ENCODE measurements around the gene C22orf31. TPM values are rescaled to one million over a fixed set of nuclear protein-coding genes. Genes with fewer than 3 reads are reported as not detected.
"Not testable (repeated sequence)": the region's sequence is repeated elsewhere in the genome, so short reads cannot be mapped to it uniquely, and the experiment has no call there.

C22orf31 gene
- total RNA-seq, 1 experiment from 2014 or later = not detected

DNA sequence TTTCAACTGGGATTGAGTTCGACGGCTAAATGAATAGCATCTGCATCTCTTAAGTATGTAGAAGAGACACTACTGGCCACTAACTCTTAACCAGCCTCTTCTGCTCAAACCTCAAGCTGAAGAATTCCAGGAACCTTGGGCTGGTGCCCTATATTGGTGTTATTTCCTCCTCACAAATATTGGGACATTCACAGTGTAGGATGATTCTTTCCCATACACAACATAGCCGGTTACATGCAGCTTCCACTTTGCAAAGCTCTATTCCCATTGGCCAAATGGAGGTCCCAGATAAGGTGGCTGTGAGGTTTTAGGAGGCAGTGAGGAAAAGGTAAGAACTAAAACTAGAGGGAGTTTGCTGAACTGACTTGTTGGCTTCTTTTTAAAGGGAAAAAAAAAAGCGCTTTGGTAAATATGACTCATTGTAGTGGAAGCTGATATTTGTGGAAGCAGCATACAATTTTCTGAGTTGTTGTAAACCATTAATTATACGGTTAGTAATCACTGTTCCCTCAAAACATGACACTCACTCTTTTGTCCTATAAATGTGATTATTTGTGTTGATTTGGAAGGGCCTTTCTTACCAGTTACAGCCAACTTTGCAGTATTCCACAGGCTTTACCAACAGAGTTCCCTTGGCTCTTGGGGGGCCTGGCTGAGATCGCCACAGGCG lies 17.6 kb downstream of the C22orf31 start:
- BruUV-seq (replicated peaks) = no TSS peak
- CTCF ChIA-PET = interaction anchor here (1.1 to 1.3 kb wide), 3 partner anchors 13 to 188 kb away, joined by 3 to 4 read pairs (median 3); no protein-coding TSS in a partner anchor
- Mint-ChIP-seq H3K9me3 (ENCODE audit: low read depth, unreplicated experiment) (no peaks in the 10 kb centered on the region), H3K4me1 (ENCODE audit: low read depth, unreplicated experiment) (peaks cover 31% of the 10 kb centered on the region), H3K27ac (ENCODE audit: unreplicated experiment) (peak overlapping the region; percentile 59), H3K27me3 (ENCODE audit: unreplicated experiment) (no peaks in the 10 kb centered on the region), H3K36me3 (ENCODE audit: insufficient read depth, unreplicated experiment) (peaks cover 41% of the 10 kb centered on the region), H3K4me3 (ENCODE audit: low read depth, unreplicated experiment) (peak overlapping the region; percentile 0)
- no peak for DNase-seq
- intact Hi-C loops (cut with micrococcal nuclease; ENCODE audit: unreplicated experiment) = no loop called here
- TF ChIP-seq, protein P1, sequence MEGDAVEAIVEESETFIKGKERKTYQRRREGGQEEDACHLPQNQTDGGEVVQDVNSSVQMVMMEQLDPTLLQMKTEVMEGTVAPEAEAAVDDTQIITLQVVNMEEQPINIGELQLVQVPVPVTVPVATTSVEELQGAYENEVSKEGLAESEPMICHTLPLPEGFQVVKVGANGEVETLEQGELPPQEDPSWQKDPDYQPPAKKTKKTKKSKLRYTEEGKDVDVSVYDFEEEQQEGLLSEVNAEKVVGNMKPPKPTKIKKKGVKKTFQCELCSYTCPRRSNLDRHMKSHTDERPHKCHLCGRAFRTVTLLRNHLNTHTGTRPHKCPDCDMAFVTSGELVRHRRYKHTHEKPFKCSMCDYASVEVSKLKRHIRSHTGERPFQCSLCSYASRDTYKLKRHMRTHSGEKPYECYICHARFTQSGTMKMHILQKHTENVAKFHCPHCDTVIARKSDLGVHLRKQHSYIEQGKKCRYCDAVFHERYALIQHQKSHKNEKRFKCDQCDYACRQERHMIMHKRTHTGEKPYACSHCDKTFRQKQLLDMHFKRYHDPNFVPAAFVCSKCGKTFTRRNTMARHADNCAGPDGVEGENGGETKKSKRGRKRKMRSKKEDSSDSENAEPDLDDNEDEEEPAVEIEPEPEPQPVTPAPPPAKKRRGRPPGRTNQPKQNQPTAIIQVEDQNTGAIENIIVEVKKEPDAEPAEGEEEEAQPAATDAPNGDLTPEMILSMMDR (IDR thresholded peaks at IDR 0.05; ENCODE audit: unreplicated experiment) = no peak

DNA sequence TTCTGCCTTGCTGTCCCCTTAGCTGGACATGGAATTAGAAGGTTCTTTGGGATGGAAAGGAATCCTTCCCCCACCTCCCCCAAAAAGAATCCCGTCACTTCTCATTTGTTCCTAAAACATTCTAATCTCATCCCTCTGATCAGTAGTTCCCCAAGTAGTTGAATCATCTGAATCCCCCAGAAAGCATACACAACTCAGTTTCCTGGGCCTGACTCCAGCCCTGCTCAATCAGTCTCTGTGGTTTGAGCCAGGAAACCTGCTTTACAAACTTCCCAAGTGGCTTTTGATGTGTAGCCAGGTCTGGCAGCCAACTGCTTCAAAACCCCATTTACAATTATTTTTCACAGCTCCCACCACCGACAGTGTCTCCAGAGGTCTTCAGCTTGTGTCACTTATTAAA lies 20.2 kb downstream of the C22orf31 start:
- H3K27me3 Mint-ChIP-seq (ENCODE audit: unreplicated experiment) = no peaks in the 10 kb centered on the region
- TF ChIP-seq, protein P1 (IDR thresholded peaks at IDR 0.05; ENCODE audit: unreplicated experiment) = no peak
- H3K4me3 Mint-ChIP-seq (ENCODE audit: low read depth, unreplicated experiment) = no peak overlapping the region
- peak overlapping the region; percentile 18 for H3K27ac Mint-ChIP-seq (ENCODE audit: unreplicated experiment)
- CTCF ChIA-PET = interaction anchor here (0.5 to 3.9 kb wide), 11 partner anchors 10 to 414 kb away, joined by 3 to 42 read pairs (median 5); partner anchors contain the start of gene ZNRF3
- no peak for DNase-seq
- H3K4me1 Mint-ChIP-seq (ENCODE audit: low read depth, unreplicated experiment) = peaks cover 43% of the 10 kb centered on the region
- intact Hi-C loops (cut with micrococcal nuclease; ENCODE audit: unreplicated experiment) = loop anchor here (2.0 kb wide), 1 partner anchor 441 kb away; no protein-coding TSS in a partner anchor
- no TSS peak for BruUV-seq (replicated peaks)
- no peaks in the 10 kb centered on the region for H3K9me3 Mint-ChIP-seq (ENCODE audit: low read depth, unreplicated experiment)
- H3K36me3 Mint-ChIP-seq (ENCODE audit: insufficient read depth, unreplicated experiment) = peaks cover 27% of the 10 kb centered on the region

DNA sequence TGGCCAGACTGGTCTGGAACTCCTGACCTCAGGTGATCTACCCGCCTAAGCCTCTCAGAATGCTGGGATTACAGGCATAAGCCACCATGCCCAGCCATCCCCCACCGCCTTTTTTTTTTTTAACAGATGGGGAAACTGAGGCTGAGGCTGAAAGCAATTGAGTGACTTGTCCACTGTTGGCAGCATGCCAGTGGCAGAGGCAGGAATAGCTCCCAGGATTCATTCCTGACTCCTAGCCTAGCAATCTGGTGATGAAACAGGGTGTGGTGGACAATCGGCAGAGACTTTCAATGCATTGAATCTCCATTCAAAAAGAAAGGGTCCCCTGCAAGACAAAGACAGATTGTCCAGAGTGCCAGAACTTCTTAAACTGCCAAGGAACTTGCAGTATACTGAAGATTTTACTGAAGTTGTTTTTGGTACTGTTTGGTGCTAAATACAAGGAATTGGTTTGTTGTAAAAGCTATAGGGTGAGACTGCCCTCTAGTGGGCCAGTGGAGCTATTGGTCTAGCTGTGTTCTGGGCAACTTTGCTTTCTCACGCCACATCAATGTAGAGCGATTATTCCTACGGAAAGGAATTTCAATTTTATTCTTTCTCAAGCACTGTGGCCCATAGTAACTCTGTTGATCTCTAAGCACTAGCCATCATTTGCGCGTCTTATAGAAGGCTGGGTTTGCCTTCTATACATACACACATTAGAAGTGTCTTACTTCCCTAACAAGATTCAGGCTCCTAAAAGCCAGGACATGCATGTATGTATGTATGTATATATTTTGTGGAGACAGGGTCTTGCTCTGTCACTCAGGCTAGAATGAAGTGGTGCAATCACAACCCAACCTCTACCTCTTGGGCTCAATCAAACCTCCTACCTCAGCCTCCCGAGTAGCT lies 21.0 kb downstream of the C22orf31 start:
- Mint-ChIP-seq H3K4me1 (ENCODE audit: low read depth, unreplicated experiment) (peaks cover 43% of the 10 kb centered on the region), H3K27ac (ENCODE audit: unreplicated experiment) (no peak overlapping the region), H3K9me3 (ENCODE audit: low read depth, unreplicated experiment) (no peaks in the 10 kb centered on the region), H3K36me3 (ENCODE audit: insufficient read depth, unreplicated experiment) (peaks cover 23% of the 10 kb centered on the region), H3K4me3 (ENCODE audit: low read depth, unreplicated experiment) (no peak overlapping the region), H3K27me3 (ENCODE audit: unreplicated experiment) (no peaks in the 10 kb centered on the region)
- TF ChIP-seq, protein P1 (IDR thresholded peaks at IDR 0.05; ENCODE audit: unreplicated experiment) = peak; percentile 82
- BruUV-seq (replicated peaks) = no TSS peak
- intact Hi-C loops (cut with micrococcal nuclease; ENCODE audit: unreplicated experiment) = loop anchor here (1.0 to 2.0 kb wide), 2 partner anchors 185 to 440 kb away; no protein-coding TSS in a partner anchor
- CTCF ChIA-PET = interaction anchor here (0.5 to 3.9 kb wide), 22 partner anchors 9 to 1011 kb away, joined by 3 to 42 read pairs (median 3); partner anchors contain the start of gene ZNRF3
- peak; percentile 72 for DNase-seq

DNA sequence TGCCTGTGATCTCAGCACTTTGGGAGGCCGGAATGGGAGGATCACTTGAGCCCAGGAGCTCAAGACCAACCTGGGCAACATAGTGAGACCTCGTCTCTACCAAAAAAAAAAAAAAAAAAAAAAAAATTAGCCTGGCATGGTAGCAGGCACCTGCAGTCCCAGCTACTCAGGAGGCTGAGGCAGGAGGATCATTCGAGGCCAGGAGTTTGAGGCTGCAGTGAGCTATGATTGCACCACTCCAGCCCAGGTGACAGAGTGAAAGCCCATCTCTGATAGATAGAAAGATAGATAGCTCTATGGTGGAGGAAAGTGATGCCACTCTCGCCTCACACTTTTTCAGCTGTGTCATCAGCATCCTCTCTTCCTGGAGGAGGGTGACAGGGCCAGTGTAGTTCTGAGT lies 21.9 kb downstream of the C22orf31 start:
- H3K27me3 Mint-ChIP-seq (ENCODE audit: unreplicated experiment); H3K9me3 Mint-ChIP-seq (ENCODE audit: low read depth, unreplicated experiment); DNase-seq; H3K27ac Mint-ChIP-seq (ENCODE audit: unreplicated experiment); BruUV-seq (replicated peaks); H3K4me3 Mint-ChIP-seq (ENCODE audit: low read depth, unreplicated experiment): not testable (repeated sequence)
- intact Hi-C loops (cut with micrococcal nuclease; ENCODE audit: unreplicated experiment) = loop anchor here (1.0 to 2.0 kb wide), 2 partner anchors 184 to 439 kb away; no protein-coding TSS in a partner anchor
- CTCF ChIA-PET = interaction anchor here (0.6 to 3.9 kb wide), 6 partner anchors 16 to 221 kb away, joined by 3 to 42 read pairs (median 4); no protein-coding TSS in a partner anchor
- Mint-ChIP-seq H3K4me1 (ENCODE audit: low read depth, unreplicated experiment) (peaks cover 42% of the 10 kb centered on the region), H3K36me3 (ENCODE audit: insufficient read depth, unreplicated experiment) (peaks cover 20% of the 10 kb centered on the region)

All from Calu3 (cell line).